GM19397 (cell line): ENCODE data around the gene NDST1.

Experiments used
- ATAC-seq: cut with Tn5 transposase; IDR thresholded peaks from one replicate; pipeline ENCODE4 v1.9.1; 2021; ENCODE audit warnings: mild to moderate bottlenecking, moderate library complexity; ENCODE audit not compliant: unreplicated experiment

Gene NDST1

GRCh38 chr5:150561571-150562275 lies 53.8 kb downstream of the NDST1 start:
- no peak for ATAC-seq

- no peak for ATAC-seq
Observed at GRCh38 chr5:150562832-150563231, 54.9 kb downstream of the NDST1 start.

GRCh38 chr5:150565868-150566267 lies 57.9 kb downstream of the NDST1 start:
- ATAC-seq, result no peak

GRCh38 chr5:150567031-150567717 lies 59.2 kb downstream of the NDST1 start:
- no peak for ATAC-seq

- no peak for ATAC-seq
Observed at GRCh38 chr5:150568663-150569062, 60.7 kb downstream of the NDST1 start.

- ATAC-seq, result no peak
Observed at GRCh38 chr5:150570333-150570732, 62.4 kb downstream of the NDST1 start.

GRCh38 chr5:150571836-150572235 lies 63.9 kb downstream of the NDST1 start:
- no peak for ATAC-seq

- no peak for ATAC-seq
Observed at GRCh38 chr5:150573216-150573615, 65.3 kb downstream of the NDST1 start.

- no peak for ATAC-seq
Observed at GRCh38 chr5:150573867-150574817, 66.2 kb downstream of the NDST1 start.

- ATAC-seq, result no peak
Observed at GRCh38 chr5:150574818-150575547, 67.1 kb downstream of the NDST1 start.

- no peak for ATAC-seq
Observed at GRCh38 chr5:150575745-150576448, 68.0 kb downstream of the NDST1 start.

GRCh38 chr5:150576449-150576949 lies 68.6 kb downstream of the NDST1 start:
- no peak for ATAC-seq

- ATAC-seq, result no peak
Observed at GRCh38 chr5:150577378-150578139, 69.6 kb downstream of the NDST1 start.

- ATAC-seq, result no peak
Observed at GRCh38 chr5:150578781-150579461, 71.0 kb downstream of the NDST1 start.

- no peak for ATAC-seq
Observed at GRCh38 chr5:150579462-150580400, 71.8 kb downstream of the NDST1 start.

GRCh38 chr5:150580917-150581316 lies 73.0 kb downstream of the NDST1 start:
- no peak for ATAC-seq

- ATAC-seq, result no peak
Observed at GRCh38 chr5:150582241-150583109, 74.5 kb downstream of the NDST1 start.
